HCT116 (cell line): ENCODE data around the gene USP3. TPM values are rescaled to one million over a fixed set of nuclear protein-coding genes. Genes with fewer than 3 reads are reported as not detected.

Experiments
- ATAC-seq: fragments of 200-7000 bp; cut with Tn5 transposase; 2 replicates; pipeline ENCODE4 v1.9.1; 2020; ENCODE audit warnings: mild to moderate bottlenecking, moderate library complexity
- BruUV-seq: library from RNA; stranded (reverse); fragments of 400-500 nt; replicated peaks from 2 replicates; lab custom pipeline; 2021; lab: Mats Ljungman, UMichigan
- CTCF ChIA-PET: fragments of 300-600 bp; sonication (Branson Sonifier 250); formaldehyde crosslinking; loops from one replicate; lab custom pipeline; 2021; ENCODE audit warnings: antibody characterized with exemption; lab: Charles Lee
- POLR2A ChIA-PET: fragments of 300-600, 350-600 bp; sonication (Branson Sonifier 250); formaldehyde crosslinking; loops from one replicate; lab custom pipeline; 2021; ENCODE audit warnings: antibody characterized with exemption; lab: Charles Lee
- RAD21 ChIA-PET, 2 experiments: fragments of 300-600 bp; sonication (Branson Sonifier 250); formaldehyde crosslinking; loops; one replicate each; lab custom pipeline; 2023; ENCODE audit warnings: low total read pairs in 2 of 2; ENCODE audit not compliant: uncharacterized antibody in 2 of 2, unreplicated experiment in 2 of 2, low non-redundant PET in 1 of 2; lab: Charles Lee
- DNase-seq: peaks from one replicate; pipeline ENCODE4 v3.0.0-alpha.2; 2010; ENCODE audit warnings: low read depth, low spot score
- H2AFZ ChIP-seq: fragments of 200-600 bp; shearing (Covaris generic), sonication (generic); 2 replicates; pipeline ENCODE4 v1.6.1; 2017; ENCODE audit warnings: low read depth, mixed run types, mixed read lengths, antibody characterized with exemption, low read length; ENCODE audit not compliant: poor library complexity, severe bottlenecking
- H3K27ac ChIP-seq: 2 replicates; pipeline ENCODE4 v1.5.1; 2012; ENCODE audit warnings: low read depth, low read length
- H3K27me3 ChIP-seq: fragments of 200-600 bp; sonication (generic); 2 replicates; pipeline ENCODE4 v1.6.1; 2016; ENCODE audit warnings: mixed run types, low read length, mixed read lengths; ENCODE audit not compliant: insufficient read depth
- H3K36me3 ChIP-seq, 2 experiments: fragments of 200-500 bp in 1 of 2; fragments of 200-600 bp in 1 of 2; sonication (Bioruptor generic) in 1 of 2; sonication (generic) in 1 of 2; 2 replicates each; pipeline versions ENCODE4 v1.5.1 to v1.6.1; 2014 to 2016; ENCODE audit warnings: low read length in 2 of 2, inconsistent platforms in 1 of 2, mixed read lengths in 1 of 2, mixed run types in 1 of 2; ENCODE audit not compliant: insufficient read depth in 2 of 2, control insufficient read depth in 1 of 2
- H3K4me1 ChIP-seq, 2 experiments: fragments of 200-600 bp in 1 of 2; sonication (generic) in 1 of 2; 2 replicates each; pipeline versions ENCODE4 v1.5.1 to v1.6.1; 2012 to 2017; ENCODE audit warnings: low read length in 2 of 2, inconsistent platforms in 1 of 2, mild to moderate bottlenecking in 1 of 2, mixed read lengths in 1 of 2, mixed run types in 1 of 2, moderate library complexity in 1 of 2; ENCODE audit not compliant: insufficient read depth in 2 of 2, control insufficient read depth in 1 of 2
- H3K4me2 ChIP-seq: fragments of 200-600 bp; sonication (generic); 2 replicates; pipeline ENCODE4 v1.6.1; 2017; ENCODE audit warnings: mixed run types, low read length, mixed read lengths
- H3K4me3 ChIP-seq, 2 experiments: fragments of 200-600 bp in 1 of 2; sonication (generic) in 1 of 2; replicated peaks in 1 of 2; 2 replicates each; pipeline ENCODE4 v1.5.1; 2011 to 2016; ENCODE audit warnings: low read length in 2 of 2, control low read depth in 1 of 2, low read depth in 1 of 2, mild to moderate bottlenecking in 1 of 2, mixed read lengths in 1 of 2, mixed run types in 1 of 2
- H3K79me2 ChIP-seq: fragments of 200-600 bp; sonication (generic); 2 replicates; pipeline ENCODE4 v1.6.1; 2017; ENCODE audit warnings: mild to moderate bottlenecking, mixed run types, low read length, moderate library complexity, mixed read lengths; ENCODE audit not compliant: insufficient read depth
- H3K9ac ChIP-seq: fragments of 200-600 bp; sonication (generic); 2 replicates; pipeline ENCODE4 v1.6.1; 2016; ENCODE audit warnings: low read length, mixed read lengths
- H3K9me2 ChIP-seq: fragments of 200-600 bp; sonication (generic), shearing (Covaris generic); 2 replicates; pipeline ENCODE4 v1.6.1; 2017; ENCODE audit warnings: mixed run types, mild to moderate bottlenecking, moderate library complexity; ENCODE audit not compliant: insufficient read depth
- H3K9me3 ChIP-seq, 2 experiments: fragments of 200-500 bp in 1 of 2; fragments of 200-600 bp in 1 of 2; sonication (Bioruptor generic) in 1 of 2; sonication (generic) in 1 of 2; 2 replicates each; pipeline ENCODE4 v1.6.1; 2014 to 2017; ENCODE audit warnings: low read length in 2 of 2, mixed read lengths in 2 of 2, inconsistent platforms in 1 of 2, low read depth in 1 of 2, mild to moderate bottlenecking in 1 of 2, mixed run types in 1 of 2, moderate library complexity in 1 of 2; ENCODE audit not compliant: control insufficient read depth in 1 of 2, insufficient read depth in 1 of 2
- H4K20me1 ChIP-seq: fragments of 200-600 bp; sonication (generic), shearing (Covaris generic); 2 replicates; pipeline ENCODE4 v1.6.1; 2017; ENCODE audit warnings: mixed run types, mild to moderate bottlenecking, moderate library complexity; ENCODE audit not compliant: insufficient read depth
- CBX3 ChIP-seq: IDR thresholded peaks from 2 replicates; pipeline ENCODE4 v1.6.1; 2012; ENCODE audit warnings: low read depth
- CEBPB ChIP-seq: IDR thresholded peaks from 2 replicates; pipeline ENCODE4 v1.6.1; 2012; ENCODE audit warnings: low read depth
- ELF1 ChIP-seq: IDR thresholded peaks from 2 replicates; pipeline ENCODE4 v1.6.1; 2012; ENCODE audit warnings: low read depth, borderline replicate concordance
- JUND ChIP-seq: IDR thresholded peaks from 2 replicates; pipeline ENCODE4 v1.6.1; 2012
- POLR2A ChIP-seq: IDR thresholded peaks from 2 replicates; pipeline ENCODE4 v1.7.0; 2011; ENCODE audit warnings: borderline replicate concordance; ENCODE audit not compliant: insufficient read depth, insufficient read length; ENCODE audit errors: extremely low read depth
- RAD21 ChIP-seq: IDR thresholded peaks from 2 replicates; pipeline ENCODE4 v1.6.1; 2012; ENCODE audit warnings: low read depth, mild to moderate bottlenecking
- SIN3A ChIP-seq: IDR thresholded peaks from 2 replicates; pipeline ENCODE4 v1.6.1; 2012; ENCODE audit warnings: low read depth
- TCF7L2 ChIP-seq: IDR thresholded peaks from 2 replicates; pipeline ENCODE4 v1.7.0; 2011; ENCODE audit warnings: borderline replicate concordance, inconsistent platforms; ENCODE audit not compliant: insufficient read depth, insufficient read length; ENCODE audit errors: extremely low read depth
- YY1 ChIP-seq: IDR thresholded peaks from 2 replicates; pipeline ENCODE4 v1.6.1; 2011; ENCODE audit warnings: low read length, low read depth, moderate library complexity, mild to moderate bottlenecking; ENCODE audit not compliant: insufficient replicate concordance; ENCODE audit errors: extremely low read depth
- intact Hi-C: fragments of 100-400 bp; cut with micrococcal nuclease; formaldehyde crosslinking; loops from 2 replicates; pipeline ENCODE4 v1.10.0; 2022
- total RNA-seq: library from RNA; stranded (reverse); gene quantifications from one replicate; pipeline ENCODE4 v1.2.1, GENCODE V29; 2021; ENCODE audit not compliant: unreplicated experiment

Gene USP3
- total RNA-seq, 1 experiment from 2014 or later, result 61.6 TPM

- peaks cover 67% of the 10 kb centered on the region for H4K20me1 ChIP-seq
Observed at GRCh38 chr15:63517628-63518027, 13.2 kb downstream of the USP3 start.

GRCh38 chr15:63519041-63519440 lies 14.6 kb downstream of the USP3 start:
- POLR2A ChIA-PET, result interaction anchor here (1.0 to 1.1 kb wide), 2 partner anchors 9 to 15 kb away, joined by 3 read pairs; partner anchors contain the start of gene USP3
- RAD21 ChIA-PET, result no interaction called here

More at GRCh38 chr15:63517628-63518027, 13.2 kb downstream of the USP3 start:
- no peaks in the 10 kb centered on the region for H3K9me3 ChIP-seq
- H2AFZ ChIP-seq, result no peak overlapping the region
- no peaks in the 10 kb centered on the region for H3K36me3 ChIP-seq
- BruUV-seq, result no TSS peak
- H3K4me1 ChIP-seq, result peaks cover 23 to 44% of the 10 kb centered on the region in 2 experiments
- H3K9ac ChIP-seq, result no peak overlapping the region
- peaks cover 3% of the 10 kb centered on the region; the same call in 1 of the 2 replicates for H3K9me2 ChIP-seq
- H3K79me2 ChIP-seq, result peaks cover 100% of the 10 kb centered on the region
- ATAC-seq, result peak; percentile 87
- TF ChIP-seq CBX3 (no peak), JUND (no peak), POLR2A (no peak)
- DNase-seq, result no peak
- H3K4me3 ChIP-seq, result no peak overlapping the region
- no peaks in the 10 kb centered on the region for H3K27me3 ChIP-seq
- intact Hi-C loops, result no loop called here
- CTCF ChIA-PET, result interaction anchor here (1.4 kb wide), 1 partner anchor 50 kb away, joined by 3 read pairs; no protein-coding TSS in a partner anchor
- no peak overlapping the region for H3K27ac ChIP-seq
- H3K4me2 ChIP-seq, result peak overlapping the region; percentile 45; the same call in 1 of the 2 replicates
- RAD21 ChIA-PET, result interaction anchor here in 1 of 2 experiments (0.5 kb wide), 1 partner anchor 85 kb away, joined by 4 read pairs; no protein-coding TSS in a partner anchor
- POLR2A ChIA-PET, result interaction anchor here (1.2 to 2.7 kb wide), 2 partner anchors 13 to 28 kb away, joined by 3 to 14 read pairs; partner anchors contain the start of gene USP3

More at GRCh38 chr15:63519041-63519440, 14.6 kb downstream of the USP3 start:
- ATAC-seq (no peak), DNase-seq (no peak)
- H3K9me2 ChIP-seq, result peaks cover 3% of the 10 kb centered on the region; the same call in 1 of the 2 replicates
- no peak overlapping the region for H3K4me2 ChIP-seq
- no peak overlapping the region for H3K4me3 ChIP-seq
- H4K20me1 ChIP-seq, result peaks cover 69% of the 10 kb centered on the region
- no peak overlapping the region for H3K9ac ChIP-seq
- H3K4me1 ChIP-seq, result peaks cover 19 to 40% of the 10 kb centered on the region in 2 experiments
- H3K79me2 ChIP-seq, result peaks cover 100% of the 10 kb centered on the region
- intact Hi-C loops, result no loop called here
- no TSS peak for BruUV-seq
- H2AFZ ChIP-seq, result no peak overlapping the region
- H3K36me3 ChIP-seq, result no peaks in the 10 kb centered on the region
- H3K27me3 ChIP-seq, result no peaks in the 10 kb centered on the region
- no peaks in the 10 kb centered on the region for H3K9me3 ChIP-seq
- CTCF ChIA-PET, result no interaction called here
- H3K27ac ChIP-seq, result no peak overlapping the region
- TF ChIP-seq JUND (no peak), SIN3A (no peak), CEBPB (no peak), RAD21 (no peak), YY1 (no peak), TCF7L2 (no peak), ELF1 (no peak)
